ENCODE results near the gene INSRR. TPM values are rescaled to one million over a fixed set of nuclear protein-coding genes. Genes with fewer than 3 reads are reported as not detected.

Gene INSRR
- total RNA-seq (2022; extraction: Qiagen RNA extraction; ENCODE audit: low read depth), result not detected in 5 replicates

GRCh38 chr1:156858959-156859522 lies at the start of gene INSRR:
Gene INSRR (minus strand): TSS chr1:156859117. CDS start chr1:156858621, 496 bp downstream.

DNA sequence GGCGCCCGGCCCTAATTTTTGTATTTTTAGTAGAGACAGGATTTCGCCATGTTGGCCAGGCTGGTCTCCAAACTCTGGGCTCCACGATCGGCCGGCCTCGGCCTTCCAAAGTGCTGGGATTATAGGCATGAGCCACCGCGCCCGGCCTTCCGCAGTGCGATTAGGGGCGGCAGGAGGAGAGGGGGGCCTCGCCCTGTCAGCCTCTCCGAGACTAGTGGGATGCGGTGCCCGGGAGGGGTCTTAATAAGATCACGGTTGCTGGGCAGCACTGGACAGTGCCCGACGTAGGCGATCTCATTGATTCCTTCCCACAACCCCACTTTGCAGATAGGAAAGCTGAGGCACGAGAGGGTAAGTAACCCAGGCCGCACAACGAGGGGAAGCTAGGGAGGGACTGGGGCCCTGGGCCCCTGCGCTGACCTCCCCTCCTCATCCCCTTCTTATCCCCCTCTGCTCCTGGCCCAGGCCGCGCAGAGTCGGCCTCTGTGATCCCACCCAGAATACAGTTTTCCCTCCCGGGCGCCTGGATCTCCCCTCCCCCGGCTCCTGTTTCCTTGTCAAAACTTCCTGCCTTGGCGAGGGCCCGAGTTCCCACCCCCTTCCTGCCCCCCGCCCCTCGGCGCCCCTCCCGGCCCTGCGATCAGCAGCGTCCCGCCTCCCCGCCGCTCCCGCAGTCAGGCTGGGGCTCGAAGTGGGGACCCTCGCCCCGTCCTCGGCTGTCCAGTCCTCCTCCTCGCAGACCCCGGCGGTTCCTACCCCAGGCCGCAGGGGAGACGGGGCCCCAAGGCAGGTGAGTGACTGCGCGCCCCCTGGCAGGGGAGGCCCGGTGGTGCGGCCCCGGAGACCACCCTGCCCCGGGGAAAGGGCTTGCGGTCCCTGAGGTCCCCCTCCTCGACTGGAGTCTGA lies 34.4 kb upstream of the INSRR start, which contains the start of gene PEAR1:
Gene PEAR1, plus strand, starts transcription at position 671 of the 906 bp plus-strand sequence. CDS start 10,209 bp downstream, outside the sequence.

DNA sequence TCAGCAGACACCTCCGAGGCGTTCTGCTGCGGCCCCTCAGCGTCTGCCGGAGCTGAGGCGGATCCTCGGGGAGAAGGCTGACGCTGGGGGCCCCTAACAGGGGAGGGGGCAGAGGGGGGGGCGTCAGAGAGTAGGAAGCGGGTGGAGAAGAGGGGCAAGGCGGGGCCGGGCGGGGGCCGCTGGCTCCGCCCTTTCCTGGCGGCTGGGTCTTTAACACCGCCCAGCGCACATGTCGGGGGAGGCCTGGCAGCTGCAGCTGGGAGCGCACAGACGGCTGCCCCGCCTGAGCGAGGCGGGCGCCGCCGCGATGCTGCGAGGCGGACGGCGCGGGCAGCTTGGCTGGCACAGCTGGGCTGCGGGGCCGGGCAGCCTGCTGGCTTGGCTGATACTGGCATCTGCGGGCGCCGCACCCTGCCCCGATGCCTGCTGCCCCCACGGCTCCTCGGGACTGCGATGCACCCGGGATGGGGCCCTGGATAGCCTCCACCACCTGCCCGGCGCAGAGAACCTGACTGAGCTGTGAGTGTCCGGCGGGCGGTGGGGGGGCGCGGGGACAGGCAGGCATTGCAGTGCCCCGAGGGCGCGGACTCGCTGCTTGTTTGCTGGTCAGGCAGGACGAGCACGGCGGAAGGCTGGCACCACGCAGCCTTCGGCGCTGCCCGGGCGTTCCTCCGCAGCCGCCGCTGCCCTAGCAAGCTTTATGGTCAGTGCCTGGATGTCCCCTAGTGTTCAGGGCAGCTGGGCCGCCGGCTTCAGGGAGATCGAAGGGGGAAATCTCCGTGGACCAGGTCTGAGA lies 1.9 kb upstream of the INSRR start, which contains the start of gene NTRK1:
Gene NTRK1, plus strand, starts transcription at position 238 of the 796 bp plus-strand sequence. Its CDS starts 70 bp downstream, at position 308.

DNA sequence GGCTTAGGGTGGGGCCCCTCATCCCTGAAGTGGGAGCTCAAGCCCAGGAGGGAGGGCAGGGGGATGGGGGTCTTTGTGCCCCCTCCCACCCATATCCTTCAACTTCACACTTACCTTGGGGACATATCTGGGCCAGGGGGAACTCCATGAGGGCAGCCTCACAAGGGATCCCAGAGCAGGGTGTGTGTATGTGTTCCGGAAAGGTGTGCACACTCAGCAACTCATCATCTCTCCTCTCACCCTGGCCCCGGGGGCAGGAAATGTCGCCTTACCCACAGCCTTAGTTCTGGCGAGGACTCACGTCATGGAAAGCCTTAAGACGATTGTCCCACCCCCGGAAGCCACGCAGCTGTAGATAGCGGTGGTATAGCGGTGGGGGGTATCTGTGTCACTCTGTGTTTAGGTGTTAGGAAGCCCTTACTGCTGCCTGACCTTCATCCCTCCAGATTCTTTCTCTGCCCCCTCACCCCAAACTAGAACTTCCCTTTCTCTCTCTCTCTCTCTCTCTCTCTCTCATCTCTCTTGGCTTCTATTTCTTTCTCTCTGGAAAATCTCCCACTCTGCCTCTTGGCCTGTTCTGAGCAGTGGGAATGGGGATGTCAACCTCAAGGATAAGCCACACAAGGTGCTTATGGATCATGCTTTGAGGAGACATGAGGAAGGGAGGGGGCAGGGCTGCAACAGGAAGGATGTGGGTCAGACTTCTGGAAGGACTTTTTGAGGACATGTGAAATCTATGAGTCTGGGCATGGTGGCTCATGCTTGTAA lies 42.2 kb downstream of the INSRR start, which contains the start of gene SH2D2A:
Gene SH2D2A, minus strand, starts transcription at position 288 of the 768 bp plus-strand sequence. Its CDS starts 140 bp downstream, at position 148.

Other genes with a start within 250 kb of the INSRR start
- 0.13 to 0.14 TPM in 2 of 5 replicates, not detected in the others for gene HAPLN2, start 239.7 kb downstream of the INSRR start, total RNA-seq (2022; extraction: Qiagen RNA extraction; ENCODE audit: low read depth)
- 0.06 TPM in 1 of 5 replicates, not detected in the others for gene BCAN, start 217.0 kb downstream of the INSRR start, total RNA-seq (2022; extraction: Qiagen RNA extraction; ENCODE audit: low read depth)
- gene NES, start 181.7 kb downstream of the INSRR start, total RNA-seq (2022; extraction: Qiagen RNA extraction; ENCODE audit: low read depth), result 1.2 to 1.7 TPM (median 1.3 TPM) in 5 replicates
- 11.5 to 19.1 TPM (median 11.6 TPM) in 5 replicates for gene CRABP2, start 153.5 kb downstream of the INSRR start, total RNA-seq (2022; extraction: Qiagen RNA extraction; ENCODE audit: low read depth)
- gene METTL25B, start 130.6 kb downstream of the INSRR start, total RNA-seq (2022; extraction: Qiagen RNA extraction; ENCODE audit: low read depth), result 19.5 to 25.1 TPM (median 23.8 TPM) in 5 replicates
- gene ISG20L2, start 130.4 kb downstream of the INSRR start, total RNA-seq (2022; extraction: Qiagen RNA extraction; ENCODE audit: low read depth), result 46.4 to 55.1 TPM (median 48.6 TPM) in 5 replicates
- 175 to 219 TPM (median 189 TPM) in 5 replicates for gene MRPL24, start 118.0 kb downstream of the INSRR start, total RNA-seq (2022; extraction: Qiagen RNA extraction; ENCODE audit: low read depth)
- gene HDGF, start 107.4 kb downstream of the INSRR start, total RNA-seq (2022; extraction: Qiagen RNA extraction; ENCODE audit: low read depth), result 455 to 489 TPM (median 463 TPM) in 5 replicates
- gene PRCC, start 91.6 kb downstream of the INSRR start, total RNA-seq (2022; extraction: Qiagen RNA extraction; ENCODE audit: low read depth), result 67.6 to 90.1 TPM (median 73.5 TPM) in 5 replicates
- gene SH2D2A, start 42.3 kb downstream of the INSRR start, total RNA-seq (2022; extraction: Qiagen RNA extraction; ENCODE audit: low read depth), result 2.1 to 5.6 TPM (median 3.6 TPM) in 5 replicates
- 0.06 to 0.24 TPM (median 0.16 TPM) in 4 of 5 replicates, not detected in the other for gene NTRK1, start 1.7 kb upstream of the INSRR start, total RNA-seq (2022; extraction: Qiagen RNA extraction; ENCODE audit: low read depth)
- gene PEAR1, start 34.6 kb upstream of the INSRR start, total RNA-seq (2022; extraction: Qiagen RNA extraction; ENCODE audit: low read depth), result 7.5 to 10.1 TPM (median 8.6 TPM) in 5 replicates
- gene LRRC71, start 61.5 kb upstream of the INSRR start, total RNA-seq (2022; extraction: Qiagen RNA extraction; ENCODE audit: low read depth), result 0.13 to 0.48 TPM (median 0.22 TPM) in 5 replicates
- 17.1 to 19.2 TPM (median 19.0 TPM) in 5 replicates for gene ARHGEF11, start 186.6 kb upstream of the INSRR start, total RNA-seq (2022; extraction: Qiagen RNA extraction; ENCODE audit: low read depth)
- not detected in 5 replicates for gene ETV3L, start 240.7 kb upstream of the INSRR start, total RNA-seq (2022; extraction: Qiagen RNA extraction; ENCODE audit: low read depth)

All from A549 treated with RU486 at 1 μM for 4 hours (cell line).